Lower lobe of right lung (tissue), 2 donors: Measurements from ENCODE around the gene ZNF689. TPM values are rescaled to one million over a fixed set of nuclear protein-coding genes. Genes with fewer than 3 reads are reported as not detected.

Experiments used
- ATAC-seq, 2 donors: fragments of 200-7000 bp; cut with Tn5 transposase; one replicate each; pipeline ENCODE4 v1.9.1; 2020 to 2022; ENCODE audit warnings: mild to moderate bottlenecking in 2 of 2, moderate library complexity in 2 of 2
- DNase-seq: peaks from one replicate; pipeline ENCODE4 v3.0.0-alpha.2; 2020
- H3K27ac ChIP-seq: fragments of 200-600 bp; one replicate; pipeline ENCODE4 v1.8.0; 2022
- H3K27me3 ChIP-seq: fragments of 200-600 bp; one replicate; pipeline ENCODE4 v1.8.0; 2022; ENCODE audit warnings: low read depth
- H3K36me3 ChIP-seq: fragments of 200-600 bp; one replicate; pipeline ENCODE4 v1.8.0; 2022; ENCODE audit warnings: mild to moderate bottlenecking
- H3K4me1 ChIP-seq: fragments of 200-600 bp; one replicate; pipeline ENCODE4 v1.8.0; 2022
- H3K4me3 ChIP-seq: fragments of 200-600 bp; one replicate; pipeline ENCODE4 v1.8.0; 2022; ENCODE audit warnings: mild to moderate bottlenecking
- H3K9me3 ChIP-seq: fragments of 200-600 bp; one replicate; pipeline ENCODE4 v1.8.0; 2022
- intact Hi-C: fragments of 100-400 bp; cut with DNase I; formaldehyde crosslinking; loops from one replicate; pipeline ENCODE4 v1.11.0; 2022
- total RNA-seq: library from RNA; stranded (reverse); fragmentation: NEBNext Ultra II Directional; extraction: Animal tissue kit (Norgen Biotek cat#: 25700); gene quantifications from one replicate; pipeline ENCODE4 v1.2.1, GENCODE V29; 2021
- TF ChIP-seq, protein P1 (sequence below): fragments of 200-600 bp; IDR thresholded peaks from one replicate; pipeline ENCODE4 v1.8.0; 2022; ENCODE audit warnings: antibody characterized with exemption, mild to moderate bottlenecking
- donor health status: DM: no; HTN: yes; CAD: no; lungs with severe emphysema.

The ZNF689 gene
- total RNA-seq, 1 donor from 2014 or later, result 7.7 TPM

DNA sequence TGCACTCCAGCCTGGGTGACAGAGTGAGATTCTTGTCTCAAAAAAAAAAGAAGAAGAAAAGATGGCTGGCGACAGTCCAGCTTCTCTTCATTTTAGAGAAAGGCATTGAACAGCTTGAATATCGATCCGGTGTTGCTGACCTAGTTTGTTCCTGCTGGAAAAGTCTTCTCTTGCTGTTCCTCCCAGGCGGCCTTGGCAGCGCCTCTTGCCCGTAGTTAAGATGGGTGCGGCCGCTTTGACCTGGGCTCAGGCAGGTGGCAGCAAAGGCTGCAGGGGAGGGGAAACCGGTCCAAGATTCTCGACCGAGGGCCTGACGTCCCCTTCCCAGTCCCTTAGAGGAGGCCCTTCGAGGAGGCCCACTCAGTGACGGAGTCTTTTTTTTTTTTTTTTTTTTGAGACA, 48.2 kb downstream of the ZNF689 start:
- Histone ChIP-seq H3K4me1 (peaks cover 19% of the 10 kb centered on the region), H3K9me3 (no peaks in the 10 kb centered on the region), H3K36me3 (no peaks in the 10 kb centered on the region), H3K4me3 (peak overlapping the region; percentile 59), H3K27me3 (no peaks in the 10 kb centered on the region), H3K27ac (peak overlapping the region; percentile 85)
- ATAC-seq (no peak), DNase-seq (no peak)
- TF ChIP-seq, protein P1, sequence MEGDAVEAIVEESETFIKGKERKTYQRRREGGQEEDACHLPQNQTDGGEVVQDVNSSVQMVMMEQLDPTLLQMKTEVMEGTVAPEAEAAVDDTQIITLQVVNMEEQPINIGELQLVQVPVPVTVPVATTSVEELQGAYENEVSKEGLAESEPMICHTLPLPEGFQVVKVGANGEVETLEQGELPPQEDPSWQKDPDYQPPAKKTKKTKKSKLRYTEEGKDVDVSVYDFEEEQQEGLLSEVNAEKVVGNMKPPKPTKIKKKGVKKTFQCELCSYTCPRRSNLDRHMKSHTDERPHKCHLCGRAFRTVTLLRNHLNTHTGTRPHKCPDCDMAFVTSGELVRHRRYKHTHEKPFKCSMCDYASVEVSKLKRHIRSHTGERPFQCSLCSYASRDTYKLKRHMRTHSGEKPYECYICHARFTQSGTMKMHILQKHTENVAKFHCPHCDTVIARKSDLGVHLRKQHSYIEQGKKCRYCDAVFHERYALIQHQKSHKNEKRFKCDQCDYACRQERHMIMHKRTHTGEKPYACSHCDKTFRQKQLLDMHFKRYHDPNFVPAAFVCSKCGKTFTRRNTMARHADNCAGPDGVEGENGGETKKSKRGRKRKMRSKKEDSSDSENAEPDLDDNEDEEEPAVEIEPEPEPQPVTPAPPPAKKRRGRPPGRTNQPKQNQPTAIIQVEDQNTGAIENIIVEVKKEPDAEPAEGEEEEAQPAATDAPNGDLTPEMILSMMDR, result no peak
- intact Hi-C loops, result no loop called here

- ATAC-seq, result no peak
These were observed 48.9 kb downstream of the ZNF689 start for GRCh38 chr16:30561089-30561816.

GRCh38 chr16:30559690-30560089, 50.5 kb downstream of the ZNF689 start:
- peaks cover 26% of the 10 kb centered on the region for H3K4me1 ChIP-seq
- peaks cover 20% of the 10 kb centered on the region for H3K36me3 ChIP-seq
- DNase-seq, result no peak
- no peaks in the 10 kb centered on the region for H3K9me3 ChIP-seq
- intact Hi-C loops, result no loop called here
- H3K27me3 ChIP-seq, result no peaks in the 10 kb centered on the region
- TF ChIP-seq, protein P1, result no peak
- no peak for ATAC-seq
- H3K4me3 ChIP-seq, result no peak overlapping the region
- H3K27ac ChIP-seq, result peak overlapping the region; percentile 46

More at GRCh38 chr16:30561089-30561816, 48.9 kb downstream of the ZNF689 start:
- Histone ChIP-seq H3K4me1 (peaks cover 26% of the 10 kb centered on the region), H3K27me3 (no peaks in the 10 kb centered on the region), H3K4me3 (peak overlapping the region; percentile 59), H3K27ac (peak overlapping the region; percentile 85), H3K36me3 (peaks cover 4% of the 10 kb centered on the region), H3K9me3 (no peaks in the 10 kb centered on the region)
- TF ChIP-seq, protein P1, result no peak
- peak; percentile 65 for DNase-seq
- intact Hi-C loops, result no loop called here

- intact Hi-C loops, result no loop called here
- H3K4me1 ChIP-seq, result peaks cover 26% of the 10 kb centered on the region
- no peaks in the 10 kb centered on the region for H3K9me3 ChIP-seq
- peak overlapping the region; percentile 98 for H3K27ac ChIP-seq
- TF ChIP-seq, protein P1, result no peak
- H3K27me3 ChIP-seq, result no peaks in the 10 kb centered on the region
- peak overlapping the region; percentile 92 for H3K4me3 ChIP-seq
- ATAC-seq (no peak), DNase-seq (no peak)
- peaks cover 28% of the 10 kb centered on the region for H3K36me3 ChIP-seq
These were observed 51.3 kb downstream of the ZNF689 start for GRCh38 chr16:30558789-30559377.

GRCh38 chr16:30557957-30558788, 52.0 kb downstream of the ZNF689 start, which contains the start of gene ZNF764:
Gene ZNF764, minus strand, starts transcription at chr16:30558374. Its CDS starts 192 bp downstream, at chr16:30558182.
- ATAC-seq (peak; percentile 97 to 98), DNase-seq (peak; percentile 99)
- Histone ChIP-seq H3K27ac (peak within 1 kb of the TSS; percentile 98), H3K9me3 (no peaks in the 10 kb centered on the region), H3K36me3 (peaks cover 35% of the 10 kb centered on the region), H3K4me3 (peak within 1 kb of the TSS; percentile 92), H3K4me1 (peaks cover 31% of the 10 kb centered on the region), H3K27me3 (no peaks in the 10 kb centered on the region)
- TF ChIP-seq, protein P1, result no peak
- intact Hi-C loops, result no loop called here
